ENCODE data around the gene OTOP1.

DNA sequence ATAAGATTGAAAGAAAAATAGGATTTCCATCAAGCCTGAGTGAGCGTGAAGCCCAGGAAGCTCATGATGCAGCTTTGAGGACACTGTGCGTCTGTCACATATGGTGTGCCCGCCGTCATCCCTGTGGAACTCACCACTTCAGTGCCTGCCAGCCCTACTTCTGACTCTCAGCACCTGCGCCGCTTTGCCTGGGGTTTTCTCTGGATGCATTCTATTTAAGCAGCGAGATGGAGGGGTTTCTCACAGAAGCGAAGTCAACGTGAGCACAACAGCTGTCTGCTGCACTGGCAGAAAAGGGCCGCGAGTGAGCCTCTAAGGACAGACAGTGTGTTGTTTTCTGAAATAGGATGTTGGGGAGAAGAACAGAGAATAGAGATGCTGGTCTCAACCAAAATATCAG is 27.5 kb upstream of the OTOP1 start:
- TF ChIP-seq, protein P1, sequence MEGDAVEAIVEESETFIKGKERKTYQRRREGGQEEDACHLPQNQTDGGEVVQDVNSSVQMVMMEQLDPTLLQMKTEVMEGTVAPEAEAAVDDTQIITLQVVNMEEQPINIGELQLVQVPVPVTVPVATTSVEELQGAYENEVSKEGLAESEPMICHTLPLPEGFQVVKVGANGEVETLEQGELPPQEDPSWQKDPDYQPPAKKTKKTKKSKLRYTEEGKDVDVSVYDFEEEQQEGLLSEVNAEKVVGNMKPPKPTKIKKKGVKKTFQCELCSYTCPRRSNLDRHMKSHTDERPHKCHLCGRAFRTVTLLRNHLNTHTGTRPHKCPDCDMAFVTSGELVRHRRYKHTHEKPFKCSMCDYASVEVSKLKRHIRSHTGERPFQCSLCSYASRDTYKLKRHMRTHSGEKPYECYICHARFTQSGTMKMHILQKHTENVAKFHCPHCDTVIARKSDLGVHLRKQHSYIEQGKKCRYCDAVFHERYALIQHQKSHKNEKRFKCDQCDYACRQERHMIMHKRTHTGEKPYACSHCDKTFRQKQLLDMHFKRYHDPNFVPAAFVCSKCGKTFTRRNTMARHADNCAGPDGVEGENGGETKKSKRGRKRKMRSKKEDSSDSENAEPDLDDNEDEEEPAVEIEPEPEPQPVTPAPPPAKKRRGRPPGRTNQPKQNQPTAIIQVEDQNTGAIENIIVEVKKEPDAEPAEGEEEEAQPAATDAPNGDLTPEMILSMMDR (IDR thresholded peaks at IDR 0.05) = no peak
- no peak for TF ChIP-seq POLR2A (IDR thresholded peaks at IDR 0.05)
